Ureter (tissue), 1 donor: ENCODE data around the gene CLBA1. TPM values are rescaled to one million over a fixed set of nuclear protein-coding genes. Genes with fewer than 3 reads are reported as not detected.
A peak's percentile ranks its signal among the peaks of the same experiment; 100 is the strongest.
"Not testable (repeated sequence)": the region's sequence is repeated elsewhere in the genome, so short reads cannot be mapped to it uniquely, and the experiment has no call there.

ENCODE experiments used
- DNase-seq: peaks from one replicate; pipeline ENCODE4 v3.0.0-alpha.2; 2020; ENCODE audit warnings: low spot score
- total RNA-seq: library from RNA; stranded (reverse); gene quantifications from one replicate; pipeline ENCODE4 v1.2.4, GENCODE V29; 2023
- donor health status: DM: yes; HTN: yes; CAD: no.

CLBA1 gene
- total RNA-seq, 1 donor from 2014 or later, result 17.3 TPM

GRCh38 chr14:104947881-104948735, 37.5 kb upstream of the CLBA1 start:
- DNase-seq, result not testable (repeated sequence)

- DNase-seq, result no peak
Observed at GRCh38 chr14:104948736-104949031, 36.9 kb upstream of the CLBA1 start.

GRCh38 chr14:104949406-104949955, 36.1 kb upstream of the CLBA1 start:
- DNase-seq, result not testable (repeated sequence)

GRCh38 chr14:104950021-104950420, 35.6 kb upstream of the CLBA1 start:
- no peak for DNase-seq

- not testable (repeated sequence) for DNase-seq
Observed at GRCh38 chr14:104950701-104951100, 34.9 kb upstream of the CLBA1 start.

GRCh38 chr14:104951863-104952657, 33.5 kb upstream of the CLBA1 start:
- not testable (repeated sequence) for DNase-seq

GRCh38 chr14:104953097-104953496, 32.5 kb upstream of the CLBA1 start:
- no peak for DNase-seq

- no peak for DNase-seq
Observed at GRCh38 chr14:104953896-104954656, 31.5 kb upstream of the CLBA1 start.

GRCh38 chr14:104954746-104955395, 30.7 kb upstream of the CLBA1 start:
- DNase-seq, result no peak

- no peak for DNase-seq
Observed at GRCh38 chr14:104955396-104955770, 30.2 kb upstream of the CLBA1 start.

- no peak for DNase-seq
Observed at GRCh38 chr14:104956290-104956890, 29.2 kb upstream of the CLBA1 start.

GRCh38 chr14:104957146-104958113, 28.2 kb upstream of the CLBA1 start:
- no peak for DNase-seq

- DNase-seq, result no peak
Observed at GRCh38 chr14:104964546-104964945, 21.0 kb upstream of the CLBA1 start.

- no peak for DNase-seq
Observed at GRCh38 chr14:104965561-104966231, 19.9 kb upstream of the CLBA1 start.

GRCh38 chr14:104966261-104966865, 19.2 kb upstream of the CLBA1 start:
- no peak for DNase-seq

- no peak for DNase-seq
Observed at GRCh38 chr14:104966981-104967385, 18.6 kb upstream of the CLBA1 start.

GRCh38 chr14:104967386-104968152, 18.0 kb upstream of the CLBA1 start:
- peak; percentile 82 for DNase-seq

GRCh38 chr14:104968153-104968527, 17.4 kb upstream of the CLBA1 start:
- DNase-seq, result peak; percentile 90
